Calu3 (cell line): ENCODE results near the gene ACY1. TPM values are rescaled to one million over a fixed set of nuclear protein-coding genes. Genes with fewer than 3 reads are reported as not detected.

Experiments used
- BruUV-seq: library from RNA; stranded (reverse); fragments of 400-500 nt; replicated peaks from 2 replicates; lab custom pipeline; 2021; lab: Mats Ljungman, UMichigan
- CTCF ChIA-PET: fragments of 300-600 bp; sonication (Branson Sonifier 250); formaldehyde crosslinking; loops from one replicate; lab custom pipeline; 2022; ENCODE audit warnings: antibody characterized with exemption; lab: Charles Lee
- DNase-seq: peaks from one replicate; pipeline ENCODE4 v3.0.0; 2022
- H3K27ac Mint-ChIP-seq: one replicate; pipeline ENCODE4 v1.8.0; 2022; ENCODE audit warnings: mixed read lengths; ENCODE audit not compliant: unreplicated experiment
- H3K27me3 Mint-ChIP-seq: one replicate; pipeline ENCODE4 v1.8.0; 2022; ENCODE audit warnings: mixed read lengths; ENCODE audit not compliant: unreplicated experiment
- H3K36me3 Mint-ChIP-seq: one replicate; pipeline ENCODE4 v1.8.0; 2022; ENCODE audit warnings: mild to moderate bottlenecking, moderate library complexity, mixed read lengths; ENCODE audit not compliant: insufficient read depth, unreplicated experiment
- H3K4me1 Mint-ChIP-seq: one replicate; pipeline ENCODE4 v1.8.0; 2022; ENCODE audit warnings: mild to moderate bottlenecking, low read depth, mixed read lengths; ENCODE audit not compliant: unreplicated experiment
- H3K4me3 Mint-ChIP-seq: one replicate; pipeline ENCODE4 v1.8.0; 2022; ENCODE audit warnings: mild to moderate bottlenecking, low read depth, moderate library complexity, mixed read lengths; ENCODE audit not compliant: unreplicated experiment
- H3K9me3 Mint-ChIP-seq: one replicate; pipeline ENCODE4 v1.8.0; 2022; ENCODE audit warnings: low read depth, mixed read lengths; ENCODE audit not compliant: unreplicated experiment
- intact Hi-C: fragments of 100-400 bp; cut with micrococcal nuclease; formaldehyde crosslinking; loops from one replicate; pipeline ENCODE4 v1.10.0; 2022; ENCODE audit not compliant: unreplicated experiment
- total RNA-seq: library from RNA; stranded (reverse); gene quantifications from 2 replicates; pipeline ENCODE4 v1.2.3, GENCODE V29; 2022
- TF ChIP-seq, protein P1 (sequence below): fragments of 200-600 bp; IDR thresholded peaks from one replicate; pipeline ENCODE4 v1.8.0; 2022; ENCODE audit warnings: antibody characterized with exemption; ENCODE audit not compliant: unreplicated experiment

Gene ACY1
- total RNA-seq, 1 experiment from 2014 or later = 74.9 TPM

- Mint-ChIP-seq H3K27me3 (no peaks in the 10 kb centered on the region), H3K9me3 (no peaks in the 10 kb centered on the region), H3K4me3 (no peak overlapping the region), H3K4me1 (no peaks in the 10 kb centered on the region), H3K27ac (no peak overlapping the region), H3K36me3 (peaks cover 5% of the 10 kb centered on the region)
- CTCF ChIA-PET = no interaction called here
- no peak for DNase-seq
- TF ChIP-seq, protein P1, sequence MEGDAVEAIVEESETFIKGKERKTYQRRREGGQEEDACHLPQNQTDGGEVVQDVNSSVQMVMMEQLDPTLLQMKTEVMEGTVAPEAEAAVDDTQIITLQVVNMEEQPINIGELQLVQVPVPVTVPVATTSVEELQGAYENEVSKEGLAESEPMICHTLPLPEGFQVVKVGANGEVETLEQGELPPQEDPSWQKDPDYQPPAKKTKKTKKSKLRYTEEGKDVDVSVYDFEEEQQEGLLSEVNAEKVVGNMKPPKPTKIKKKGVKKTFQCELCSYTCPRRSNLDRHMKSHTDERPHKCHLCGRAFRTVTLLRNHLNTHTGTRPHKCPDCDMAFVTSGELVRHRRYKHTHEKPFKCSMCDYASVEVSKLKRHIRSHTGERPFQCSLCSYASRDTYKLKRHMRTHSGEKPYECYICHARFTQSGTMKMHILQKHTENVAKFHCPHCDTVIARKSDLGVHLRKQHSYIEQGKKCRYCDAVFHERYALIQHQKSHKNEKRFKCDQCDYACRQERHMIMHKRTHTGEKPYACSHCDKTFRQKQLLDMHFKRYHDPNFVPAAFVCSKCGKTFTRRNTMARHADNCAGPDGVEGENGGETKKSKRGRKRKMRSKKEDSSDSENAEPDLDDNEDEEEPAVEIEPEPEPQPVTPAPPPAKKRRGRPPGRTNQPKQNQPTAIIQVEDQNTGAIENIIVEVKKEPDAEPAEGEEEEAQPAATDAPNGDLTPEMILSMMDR = no peak
- BruUV-seq = no TSS peak
- intact Hi-C loops = no loop called here
Measured at GRCh38 chr3:52023860-52024764, 40.8 kb downstream of the ACY1 start.

DNA sequence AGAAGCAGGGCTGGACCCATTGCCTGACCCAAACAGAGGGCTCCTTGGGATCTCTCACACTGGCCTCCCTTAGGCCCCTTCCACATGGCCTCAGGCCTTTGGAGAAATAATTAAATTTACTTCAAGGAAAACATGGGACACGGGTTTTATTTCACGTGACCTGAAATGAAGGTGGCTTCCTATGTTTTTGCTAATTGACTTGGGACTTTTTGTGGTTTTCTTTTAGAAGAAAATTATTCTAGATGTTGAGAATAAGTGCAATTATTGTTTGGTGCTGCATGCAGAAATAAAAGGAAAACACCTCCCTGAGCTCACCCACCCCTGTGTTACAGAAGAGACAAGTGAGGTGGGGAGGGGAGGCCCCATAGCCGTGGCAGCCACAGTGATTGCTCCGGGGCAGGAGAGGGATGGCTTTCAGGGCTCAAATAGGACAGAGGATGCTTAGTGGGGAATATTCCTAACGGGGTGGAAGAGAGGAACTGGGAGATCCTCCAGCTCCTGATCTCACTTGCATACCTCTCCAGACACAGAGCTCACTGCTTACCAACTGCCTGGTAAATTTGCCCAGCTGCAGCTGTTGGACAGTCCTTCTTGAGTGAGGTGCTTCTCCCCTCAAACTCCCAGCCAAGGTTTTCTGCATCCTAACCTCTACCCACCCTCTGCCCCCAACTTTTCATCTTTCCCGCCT lies 41.6 kb downstream of the ACY1 start:
- Mint-ChIP-seq H3K4me1 (no peaks in the 10 kb centered on the region), H3K9me3 (no peaks in the 10 kb centered on the region), H3K36me3 (peaks cover 5% of the 10 kb centered on the region), H3K4me3 (no peak overlapping the region), H3K27ac (no peak overlapping the region), H3K27me3 (no peaks in the 10 kb centered on the region)
- DNase-seq = no peak
- TF ChIP-seq, protein P1 = no peak
- intact Hi-C loops = no loop called here
- no TSS peak for BruUV-seq
- CTCF ChIA-PET = no interaction called here

GRCh38 chr3:52025453-52025852 lies 42.1 kb downstream of the ACY1 start:
- H3K27ac Mint-ChIP-seq = no peak overlapping the region
- no TSS peak for BruUV-seq
- H3K4me3 Mint-ChIP-seq = no peak overlapping the region
- H3K27me3 Mint-ChIP-seq = no peaks in the 10 kb centered on the region
- TF ChIP-seq, protein P1 = no peak
- CTCF ChIA-PET = no interaction called here
- H3K4me1 Mint-ChIP-seq = no peaks in the 10 kb centered on the region
- no peak for DNase-seq
- peaks cover 5% of the 10 kb centered on the region for H3K36me3 Mint-ChIP-seq
- H3K9me3 Mint-ChIP-seq = no peaks in the 10 kb centered on the region
- intact Hi-C loops = no loop called here

DNA sequence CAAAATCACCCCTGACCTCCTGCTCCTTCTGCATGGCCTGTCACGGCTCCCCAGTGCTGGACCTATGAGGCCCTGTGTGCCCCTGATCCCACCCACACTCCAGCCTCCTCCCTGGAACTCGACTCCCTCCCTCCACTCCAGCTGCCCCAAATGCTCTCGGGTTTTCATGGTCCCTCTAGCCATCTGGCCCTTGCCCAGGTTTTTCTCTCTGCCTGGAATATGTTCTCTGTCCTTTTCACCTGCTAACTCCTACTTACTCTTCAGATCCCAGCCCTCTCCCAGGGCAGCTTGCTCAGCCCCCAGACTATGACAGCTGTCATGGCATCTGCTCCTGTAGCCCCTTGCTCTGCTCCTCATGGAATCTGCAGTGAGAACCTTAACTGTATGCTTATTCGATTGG lies 42.7 kb downstream of the ACY1 start:
- CTCF ChIA-PET = no interaction called here
- intact Hi-C loops = no loop called here
- H3K27me3 Mint-ChIP-seq = no peaks in the 10 kb centered on the region
- H3K4me3 Mint-ChIP-seq = no peak overlapping the region
- peak overlapping the region; percentile 11 for H3K27ac Mint-ChIP-seq
- BruUV-seq = no TSS peak
- peaks cover 5% of the 10 kb centered on the region for H3K36me3 Mint-ChIP-seq
- no peak for DNase-seq
- no peaks in the 10 kb centered on the region for H3K9me3 Mint-ChIP-seq
- TF ChIP-seq, protein P1 = no peak
- H3K4me1 Mint-ChIP-seq = no peaks in the 10 kb centered on the region
